OCI-LY1 (cell line): ENCODE results near the gene CCDC60.

Source experiments
- H2AFZ ChIP-seq: fragments of 200-600 bp; sonication (generic), shearing (Covaris generic); 2 replicates; pipeline ENCODE4 v1.6.0; 2014; ENCODE audit warnings: antibody characterized with exemption, mild to moderate bottlenecking, low read length
- H3F3A ChIP-seq: fragments of 200-600 bp; sonication (generic), shearing (Covaris generic); 2 replicates; pipeline ENCODE4 v1.6.0; 2014; ENCODE audit warnings: mild to moderate bottlenecking, antibody characterized with exemption, low read length, moderate library complexity; ENCODE audit not compliant: insufficient read depth
- H3K27ac ChIP-seq: fragments of 200-600 bp; sonication (generic); 2 replicates; pipeline ENCODE4 v1.5.1; 2014; ENCODE audit warnings: low read length, mixed run types, mild to moderate bottlenecking, low read depth; ENCODE audit not compliant: poor library complexity, severe bottlenecking
- H3K27me3 ChIP-seq: fragments of 200-600 bp; sonication (generic); 2 replicates; pipeline ENCODE4 v1.6.0; 2014; ENCODE audit warnings: antibody characterized with exemption, mild to moderate bottlenecking, low read length, moderate library complexity; ENCODE audit not compliant: insufficient read depth
- H3K36me3 ChIP-seq: fragments of 200-600 bp; sonication (generic); 2 replicates; pipeline ENCODE4 v1.6.1; 2014; ENCODE audit warnings: mild to moderate bottlenecking, antibody characterized with exemption, low read length, moderate library complexity, mixed read lengths; ENCODE audit not compliant: insufficient read depth
- H3K4me1 ChIP-seq: fragments of 200-600 bp; sonication (generic); 2 replicates; pipeline ENCODE4 v1.5.1; 2014; ENCODE audit warnings: mild to moderate bottlenecking, low read length, moderate library complexity; ENCODE audit not compliant: insufficient read depth, severe bottlenecking
- H3K4me2 ChIP-seq: fragments of 200-600 bp; sonication (generic), shearing (Covaris generic); 2 replicates; pipeline ENCODE4 v1.6.1; 2014; ENCODE audit warnings: low read length
- H3K4me3 ChIP-seq: fragments of 200-600 bp; sonication (generic); 2 replicates; pipeline ENCODE4 v1.5.1; 2014; ENCODE audit warnings: low read length, low read depth, mild to moderate bottlenecking, mixed read lengths; ENCODE audit not compliant: poor library complexity, severe bottlenecking
- H3K79me2 ChIP-seq: fragments of 200-600 bp; shearing (Covaris generic); 2 replicates; pipeline ENCODE4 v1.6.1; 2016; ENCODE audit warnings: mixed run types, low read length, mixed read lengths; ENCODE audit not compliant: insufficient read depth
- H3K9ac ChIP-seq: fragments of 200-600 bp; sonication (generic), shearing (Covaris generic); 2 replicates; pipeline ENCODE4 v1.6.1; 2014; ENCODE audit warnings: mild to moderate bottlenecking, low read length, mixed read lengths
- H3K9me2 ChIP-seq: fragments of 200-600 bp; sonication (generic), shearing (Covaris generic); 2 replicates; pipeline ENCODE4 v1.6.1; 2014; ENCODE audit warnings: low read depth, mild to moderate bottlenecking, low read length, mixed read lengths
- H3K9me3 ChIP-seq: fragments of 200-600 bp; shearing (Covaris generic); 2 replicates; pipeline ENCODE4 v1.6.1; 2014; ENCODE audit warnings: low read length, mixed read lengths
- H4K20me1 ChIP-seq: fragments of 200-600 bp; sonication (generic), shearing (Covaris generic); 2 replicates; pipeline ENCODE4 v1.6.0; 2016; ENCODE audit warnings: mild to moderate bottlenecking, low read length; ENCODE audit not compliant: insufficient read depth
- EZH2 ChIP-seq: fragments of 200-600 bp; sonication (generic), shearing (Covaris generic); IDR thresholded peaks from 2 replicates; pipeline ENCODE4 v1.8.0; 2017; ENCODE audit warnings: borderline replicate concordance, mixed run types, mild to moderate bottlenecking, antibody characterized with exemption, low read length, moderate library complexity, mixed read lengths
- TF ChIP-seq, protein P1 (sequence below): fragments of 200-600 bp; sonication (generic), shearing (Covaris generic); IDR thresholded peaks from 2 replicates; pipeline ENCODE4 v1.5.1; 2017; ENCODE audit warnings: mild to moderate bottlenecking, antibody characterized with exemption, low read length, moderate library complexity, mixed read lengths

The CCDC60 gene

DNA sequence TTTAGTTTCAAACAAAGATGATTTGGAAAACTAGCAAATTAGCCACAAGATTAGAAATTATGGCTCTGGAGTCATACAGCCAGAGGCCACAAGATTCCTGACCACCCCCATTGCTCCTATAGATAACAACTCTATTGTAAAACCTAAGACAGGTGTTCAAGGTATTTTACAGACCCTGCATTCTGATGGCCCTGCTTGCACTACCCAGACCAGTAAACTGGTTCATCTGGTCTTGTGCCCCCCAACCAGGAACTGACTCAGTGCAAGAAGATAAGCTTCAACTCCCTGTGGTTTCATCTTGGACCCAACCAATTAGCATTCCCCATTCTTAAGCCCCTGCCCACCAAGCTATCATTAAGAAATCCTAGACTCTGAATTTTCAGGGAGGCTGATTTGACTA, 125.0 kb downstream of the CCDC60 start:
- no peaks in the 10 kb centered on the region for H3K36me3 ChIP-seq
- TF ChIP-seq, protein P1, sequence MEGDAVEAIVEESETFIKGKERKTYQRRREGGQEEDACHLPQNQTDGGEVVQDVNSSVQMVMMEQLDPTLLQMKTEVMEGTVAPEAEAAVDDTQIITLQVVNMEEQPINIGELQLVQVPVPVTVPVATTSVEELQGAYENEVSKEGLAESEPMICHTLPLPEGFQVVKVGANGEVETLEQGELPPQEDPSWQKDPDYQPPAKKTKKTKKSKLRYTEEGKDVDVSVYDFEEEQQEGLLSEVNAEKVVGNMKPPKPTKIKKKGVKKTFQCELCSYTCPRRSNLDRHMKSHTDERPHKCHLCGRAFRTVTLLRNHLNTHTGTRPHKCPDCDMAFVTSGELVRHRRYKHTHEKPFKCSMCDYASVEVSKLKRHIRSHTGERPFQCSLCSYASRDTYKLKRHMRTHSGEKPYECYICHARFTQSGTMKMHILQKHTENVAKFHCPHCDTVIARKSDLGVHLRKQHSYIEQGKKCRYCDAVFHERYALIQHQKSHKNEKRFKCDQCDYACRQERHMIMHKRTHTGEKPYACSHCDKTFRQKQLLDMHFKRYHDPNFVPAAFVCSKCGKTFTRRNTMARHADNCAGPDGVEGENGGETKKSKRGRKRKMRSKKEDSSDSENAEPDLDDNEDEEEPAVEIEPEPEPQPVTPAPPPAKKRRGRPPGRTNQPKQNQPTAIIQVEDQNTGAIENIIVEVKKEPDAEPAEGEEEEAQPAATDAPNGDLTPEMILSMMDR = no peak
- TF ChIP-seq EZH2 = no peak

DNA sequence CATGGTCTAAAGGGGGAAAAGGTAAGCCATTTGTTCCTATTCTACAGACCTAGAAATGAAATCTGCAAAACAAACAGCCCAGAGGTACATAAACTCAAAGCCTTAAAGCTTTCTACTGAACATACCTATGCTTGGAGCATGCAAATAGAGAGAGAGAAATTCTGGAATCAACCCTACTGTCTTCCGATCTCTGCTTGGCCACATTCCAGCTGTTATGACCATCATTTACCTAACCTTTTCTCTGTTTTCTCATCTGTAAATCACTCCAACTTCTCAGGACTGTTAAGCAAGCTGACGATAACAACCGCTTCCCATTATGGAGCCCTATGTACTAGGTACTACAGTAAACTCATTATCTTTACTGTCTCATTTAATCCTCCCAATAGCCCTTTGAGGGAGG, 126.3 kb downstream of the CCDC60 start:
- Histone ChIP-seq H3K4me1 (no peaks in the 10 kb centered on the region), H4K20me1 (no peaks in the 10 kb centered on the region), H3K36me3 (no peaks in the 10 kb centered on the region), H3K27me3 (peaks cover 4% of the 10 kb centered on the region; the same call in 1 of the 2 replicates), H3K27ac (no peak overlapping the region), H3F3A (no peaks in the 10 kb centered on the region), H3K9me2 (no peaks in the 10 kb centered on the region), H3K9me3 (no peaks in the 10 kb centered on the region), H3K4me3 (no peak overlapping the region), H2AFZ (no peak overlapping the region), H3K4me2 (no peak overlapping the region), H3K79me2 (no peaks in the 10 kb centered on the region), H3K9ac (no peak overlapping the region)
- TF ChIP-seq, protein P1 = no peak
- no peak for TF ChIP-seq EZH2

More for the DNA sequence above, 125.0 kb downstream of the CCDC60 start:
- H3K27me3 ChIP-seq = peaks cover 4% of the 10 kb centered on the region; the same call in 1 of the 2 replicates
- H2AFZ ChIP-seq = no peak overlapping the region
- no peaks in the 10 kb centered on the region for H3F3A ChIP-seq
- no peaks in the 10 kb centered on the region for H4K20me1 ChIP-seq
- H3K9me2 ChIP-seq = no peaks in the 10 kb centered on the region
- no peaks in the 10 kb centered on the region for H3K9me3 ChIP-seq
- H3K4me3 ChIP-seq = no peak overlapping the region
- H3K79me2 ChIP-seq = no peaks in the 10 kb centered on the region
- H3K4me1 ChIP-seq = no peaks in the 10 kb centered on the region
- no peak overlapping the region for H3K27ac ChIP-seq
- H3K9ac ChIP-seq = no peak overlapping the region
- H3K4me2 ChIP-seq = no peak overlapping the region

DNA sequence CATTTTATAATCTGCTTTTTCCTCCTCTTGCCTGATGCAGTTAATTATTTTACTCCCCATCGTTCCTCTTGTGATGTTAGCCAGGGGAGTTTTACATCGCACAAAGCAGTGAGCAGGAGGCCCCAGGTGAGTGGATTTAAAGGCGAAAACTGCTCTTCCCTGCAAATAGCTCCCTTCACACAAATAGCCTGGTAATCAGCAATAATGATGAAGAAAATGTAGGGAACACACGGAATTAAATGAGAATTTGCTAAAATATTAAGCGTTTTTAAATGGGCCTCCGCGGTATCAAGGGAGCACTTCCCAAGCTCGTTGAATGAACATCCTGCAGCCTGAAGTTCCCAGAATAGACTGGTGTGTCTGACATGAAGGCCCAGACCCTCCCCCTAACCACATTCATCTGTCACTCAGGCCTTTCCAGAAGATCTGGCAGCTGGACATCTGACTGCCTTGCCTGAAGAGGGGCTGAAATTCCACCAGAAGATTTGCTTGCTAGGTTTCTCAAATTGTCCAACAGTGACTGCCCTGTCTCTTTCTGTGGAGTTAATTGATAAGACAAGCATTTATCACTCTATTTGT, 127.2 kb downstream of the CCDC60 start:
- no peaks in the 10 kb centered on the region for H3K9me3 ChIP-seq

More for the DNA sequence above, 127.2 kb downstream of the CCDC60 start:
- Histone ChIP-seq H3K27me3 (peaks cover 4% of the 10 kb centered on the region; the same call in 1 of the 2 replicates), H2AFZ (no peak overlapping the region), H3K9me2 (no peaks in the 10 kb centered on the region), H3K4me1 (no peaks in the 10 kb centered on the region), H3K36me3 (no peaks in the 10 kb centered on the region), H3K4me3 (no peak overlapping the region), H3F3A (no peaks in the 10 kb centered on the region), H3K27ac (no peak overlapping the region), H4K20me1 (no peaks in the 10 kb centered on the region), H3K4me2 (no peak overlapping the region), H3K79me2 (no peaks in the 10 kb centered on the region), H3K9ac (no peak overlapping the region)
- TF ChIP-seq, protein P1 = no peak
- no peak for TF ChIP-seq EZH2
